BE2C (cell line): ENCODE measurements around the gene DPF3.

ENCODE experiments used
- DNase-seq: peaks from one replicate; pipeline ENCODE4 v3.0.0-alpha.2; 2020
- H3K27me3 ChIP-seq: fragments of 250-450 bp; sonication (Bioruptor Pico); 2 replicates; pipeline ENCODE4 v1.5.1; 2020; ENCODE audit warnings: mild to moderate bottlenecking
- H3K36me3 ChIP-seq: fragments of 250-450 bp; sonication (Bioruptor Pico); 2 replicates; pipeline ENCODE4 v1.5.1; 2020; ENCODE audit warnings: mild to moderate bottlenecking
- H3K4me1 ChIP-seq: fragments of 250-450 bp; sonication (Bioruptor Pico); 2 replicates; pipeline ENCODE4 v1.5.1; 2020
- H3K4me3 ChIP-seq: 2 replicates; pipeline ENCODE4 v1.5.1; 2011; ENCODE audit warnings: low read depth, low read length
- H3K9me3 ChIP-seq: fragments of 250-450 bp; sonication (Bioruptor Pico); 2 replicates; pipeline ENCODE4 v1.5.1; 2020
- CTCF ChIP-seq: IDR thresholded peaks from 2 replicates; pipeline ENCODE4 v1.5.1; 2012; ENCODE audit warnings: mild to moderate bottlenecking, low read depth, low read length

The DPF3 gene

GRCh38 chr14:72894323-72894622 is 372 bp upstream of the DPF3 start:
- no peaks in the 10 kb centered on the region for H3K9me3 ChIP-seq
- no peak for TF ChIP-seq CTCF
- peak overlapping the region; percentile 95 for H3K4me3 ChIP-seq
- H3K4me1 ChIP-seq = no peaks in the 10 kb centered on the region
- no peaks in the 10 kb centered on the region for H3K36me3 ChIP-seq
- no peaks in the 10 kb centered on the region for H3K27me3 ChIP-seq
- no peak for DNase-seq

GRCh38 chr14:72892879-72893635 is 844 bp downstream of the DPF3 start:
- DNase-seq = peak; percentile 50
- no peaks in the 10 kb centered on the region for H3K27me3 ChIP-seq

GRCh38 chr14:72892103-72892878 is 1.6 kb downstream of the DPF3 start:
- TF ChIP-seq CTCF = no peak; the same call in 1 of the 2 replicates
- Histone ChIP-seq H3K4me1 (no peaks in the 10 kb centered on the region; the same call in 1 of the 2 replicates), H3K4me3 (peak overlapping the region; percentile 95), H3K36me3 (no peaks in the 10 kb centered on the region), H3K9me3 (no peaks in the 10 kb centered on the region), H3K27me3 (no peaks in the 10 kb centered on the region)
- DNase-seq = peak; percentile 48

More at GRCh38 chr14:72892879-72893635, 844 bp downstream of the DPF3 start:
- Histone ChIP-seq H3K4me1 (no peaks in the 10 kb centered on the region; the same call in 1 of the 2 replicates), H3K9me3 (no peaks in the 10 kb centered on the region), H3K4me3 (peak overlapping the region; percentile 95), H3K36me3 (no peaks in the 10 kb centered on the region)
- TF ChIP-seq CTCF = no peak

GRCh38 chr14:72891666-72892102 is 2.2 kb downstream of the DPF3 start:
- TF ChIP-seq CTCF = no peak
- H3K9me3 ChIP-seq = no peaks in the 10 kb centered on the region
- no peaks in the 10 kb centered on the region; the same call in 1 of the 2 replicates for H3K4me1 ChIP-seq
- no peaks in the 10 kb centered on the region for H3K27me3 ChIP-seq
- H3K36me3 ChIP-seq = no peaks in the 10 kb centered on the region
- H3K4me3 ChIP-seq = peak overlapping the region; percentile 95
- no peak for DNase-seq

GRCh38 chr14:72889366-72889765 is 4.5 kb downstream of the DPF3 start:
- no peak overlapping the region for H3K4me3 ChIP-seq
- TF ChIP-seq CTCF = no peak
- H3K27me3 ChIP-seq = no peaks in the 10 kb centered on the region

GRCh38 chr14:72888636-72889201 is 5.2 kb downstream of the DPF3 start:
- Histone ChIP-seq H3K9me3 (no peaks in the 10 kb centered on the region), H3K4me1 (no peaks in the 10 kb centered on the region; the same call in 1 of the 2 replicates), H3K27me3 (no peaks in the 10 kb centered on the region), H3K4me3 (no peak overlapping the region), H3K36me3 (no peaks in the 10 kb centered on the region)
- TF ChIP-seq CTCF = no peak
- DNase-seq = no peak

More at GRCh38 chr14:72889366-72889765, 4.5 kb downstream of the DPF3 start:
- Histone ChIP-seq H3K36me3 (no peaks in the 10 kb centered on the region), H3K4me1 (no peaks in the 10 kb centered on the region; the same call in 1 of the 2 replicates), H3K9me3 (no peaks in the 10 kb centered on the region)
- no peak for DNase-seq
